DND-41 (cell line): Measurements from ENCODE around the gene RTP2.

Experiments
- ATAC-seq: fragments of 200-7000 bp; cut with Tn5 transposase; 3 replicates; pipeline ENCODE4 v1.9.1; 2021; ENCODE audit warnings: low read depth; ENCODE audit not compliant: insufficient read depth
- DNase-seq: peaks from one replicate; pipeline ENCODE4 v3.0.0-alpha.2; 2020
- H2AFZ ChIP-seq: 2 replicates; pipeline ENCODE4 v1.6.0; 2012; ENCODE audit warnings: low read depth, low read length
- H3K27ac ChIP-seq: 2 replicates; pipeline ENCODE4 v1.5.1; 2012; ENCODE audit warnings: low read length, inconsistent platforms
- H3K27me3 ChIP-seq: fragments of 200-600 bp; sonication (generic); 2 replicates; pipeline ENCODE4 v1.6.0; 2012; ENCODE audit warnings: low read length, mild to moderate bottlenecking, inconsistent platforms; ENCODE audit not compliant: insufficient read depth, poor library complexity
- H3K36me3 ChIP-seq: 2 replicates; pipeline ENCODE4 v1.5.1; 2012; ENCODE audit warnings: low read length, inconsistent platforms; ENCODE audit not compliant: insufficient read depth
- H3K4me1 ChIP-seq: 2 replicates; pipeline ENCODE4 v1.5.1; 2012; ENCODE audit warnings: mild to moderate bottlenecking, low read length; ENCODE audit not compliant: insufficient read depth
- H3K4me2 ChIP-seq: 2 replicates; pipeline ENCODE4 v1.6.0; 2012; ENCODE audit warnings: mild to moderate bottlenecking, moderate library complexity, low read length, inconsistent platforms; ENCODE audit not compliant: insufficient read depth
- H3K4me3 ChIP-seq, 2 experiments: fragments of 200-600 bp in 1 of 2; shearing (Covaris generic) in 1 of 2; 2 replicates each; pipeline ENCODE4 v1.5.1; 2012 to 2016; ENCODE audit warnings: inconsistent platforms in 2 of 2, low read length in 2 of 2, mild to moderate bottlenecking in 2 of 2, low read depth in 1 of 2, moderate library complexity in 1 of 2
- H3K79me2 ChIP-seq: 2 replicates; pipeline ENCODE4 v1.6.0; 2012; ENCODE audit warnings: low read length, inconsistent platforms; ENCODE audit not compliant: insufficient read depth
- H3K9ac ChIP-seq: 2 replicates; pipeline ENCODE4 v1.6.0; 2012; ENCODE audit warnings: low read depth, mild to moderate bottlenecking, inconsistent platforms, low read length, moderate library complexity
- H3K9me3 ChIP-seq: 2 replicates; pipeline ENCODE4 v1.5.1; 2012; ENCODE audit warnings: low read length, moderate library complexity, mild to moderate bottlenecking, inconsistent platforms; ENCODE audit not compliant: insufficient read depth, severe bottlenecking
- H4K20me1 ChIP-seq: 2 replicates; pipeline ENCODE4 v1.6.0; 2012; ENCODE audit warnings: low read length; ENCODE audit not compliant: insufficient read depth
- CTCF ChIP-seq: IDR thresholded peaks from 2 replicates; pipeline ENCODE4 v1.5.1; 2012; ENCODE audit warnings: borderline replicate concordance, low read length, moderate library complexity, mild to moderate bottlenecking; ENCODE audit not compliant: poor library complexity, severe bottlenecking; ENCODE audit errors: extremely low read depth
- EZH2 ChIP-seq: IDR thresholded peaks from 3 replicates; pipeline ENCODE4 v1.6.1; 2012; ENCODE audit warnings: borderline replicate concordance, low read depth, mild to moderate bottlenecking, moderate library complexity, low read length, inconsistent platforms; ENCODE audit not compliant: severe bottlenecking

The RTP2 gene

GRCh38 chr3:187747506-187747905 lies 45.1 kb upstream of the RTP2 start:
- DNase-seq (no peak), ATAC-seq (no peak)
- Histone ChIP-seq H3K27me3 (no peaks in the 10 kb centered on the region), H3K36me3 (no peaks in the 10 kb centered on the region; the same call in 1 of the 2 replicates), H2AFZ (no peak overlapping the region), H3K9me3 (no peaks in the 10 kb centered on the region), H4K20me1 (no peaks in the 10 kb centered on the region), H3K79me2 (peaks cover 48% of the 10 kb centered on the region), H3K4me3 (peak overlapping the region in 1 of 2 experiments; percentile 62; a peak in 2 of 4 replicates), H3K27ac (peak overlapping the region; percentile 99), H3K4me2 (peak overlapping the region; percentile 61), H3K9ac (peak overlapping the region; percentile 99), H3K4me1 (peaks cover 56% of the 10 kb centered on the region)
- no peak for TF ChIP-seq EZH2
- no peak for TF ChIP-seq CTCF

GRCh38 chr3:187746442-187747281 lies 44.3 kb upstream of the RTP2 start:
- Histone ChIP-seq H3K36me3 (no peaks in the 10 kb centered on the region; the same call in 1 of the 2 replicates), H3K9ac (peak overlapping the region; percentile 99), H3K27me3 (no peaks in the 10 kb centered on the region), H3K4me2 (peak overlapping the region; percentile 61), H3K4me1 (peaks cover 57% of the 10 kb centered on the region), H2AFZ (no peak overlapping the region), H3K79me2 (peaks cover 56% of the 10 kb centered on the region), H3K4me3 (peak overlapping the region; percentile 62 to 65), H3K9me3 (no peaks in the 10 kb centered on the region), H4K20me1 (no peaks in the 10 kb centered on the region), H3K27ac (peak overlapping the region; percentile 99)
- ATAC-seq (0 out of 3 replicates have a peak, but pooled peaks have one; percentile 18), DNase-seq (peak; percentile 60)
- TF ChIP-seq CTCF (no peak), EZH2 (no peak)

GRCh38 chr3:187746059-187746441 lies 43.7 kb upstream of the RTP2 start:
- Histone ChIP-seq H3K27ac (peak overlapping the region; percentile 99), H2AFZ (no peak overlapping the region), H3K27me3 (no peaks in the 10 kb centered on the region), H3K79me2 (peaks cover 62% of the 10 kb centered on the region), H4K20me1 (no peaks in the 10 kb centered on the region), H3K36me3 (no peaks in the 10 kb centered on the region; the same call in 1 of the 2 replicates), H3K4me3 (peak overlapping the region; percentile 62 to 65), H3K9me3 (no peaks in the 10 kb centered on the region), H3K9ac (peak overlapping the region; percentile 99), H3K4me2 (peak overlapping the region; percentile 61), H3K4me1 (peaks cover 54% of the 10 kb centered on the region)
- DNase-seq (no peak), ATAC-seq (no peak)
- TF ChIP-seq EZH2 (no peak), CTCF (no peak)
